PFSK-1 (cell line): ENCODE results near the gene BCKDHB.

Experiments
- FOXP2 ChIP-seq: optimal IDR thresholded peaks from 2 replicates; pipeline ENCODE3; 2011; ENCODE audit warnings: borderline replicate concordance, control low read depth, inconsistent platforms; ENCODE audit not compliant: insufficient read depth; ENCODE audit errors: extremely low read length, extremely low read depth
- POLR2AphosphoS5 ChIP-seq: IDR thresholded peaks from 2 replicates; pipeline ENCODE4 v1.6.1; 2012; ENCODE audit warnings: low read depth, mild to moderate bottlenecking, control low read depth, low read length, moderate library complexity
- SIN3A ChIP-seq: IDR thresholded peaks from 2 replicates; pipeline ENCODE4 v1.6.1; 2012; ENCODE audit warnings: mild to moderate bottlenecking, low read length, moderate library complexity, borderline replicate concordance; ENCODE audit not compliant: insufficient read depth
- TAF1 ChIP-seq: IDR thresholded peaks from 2 replicates; pipeline ENCODE4 v1.6.1; 2012; ENCODE audit warnings: low read length, control low read depth, borderline replicate concordance; ENCODE audit not compliant: insufficient read depth
- TF ChIP-seq, protein P1 (sequence below), 2 experiments: IDR thresholded peaks; 2 replicates each; pipeline versions ENCODE4 v1.6.1 to v1.8.0; 2011 to 2012; ENCODE audit warnings: low read depth in 2 of 2, low read length in 2 of 2, control low read depth in 1 of 2, inconsistent platforms in 1 of 2, mild to moderate bottlenecking in 1 of 2, moderate library complexity in 1 of 2; ENCODE audit not compliant: insufficient read depth in 1 of 2

The BCKDHB gene

DNA sequence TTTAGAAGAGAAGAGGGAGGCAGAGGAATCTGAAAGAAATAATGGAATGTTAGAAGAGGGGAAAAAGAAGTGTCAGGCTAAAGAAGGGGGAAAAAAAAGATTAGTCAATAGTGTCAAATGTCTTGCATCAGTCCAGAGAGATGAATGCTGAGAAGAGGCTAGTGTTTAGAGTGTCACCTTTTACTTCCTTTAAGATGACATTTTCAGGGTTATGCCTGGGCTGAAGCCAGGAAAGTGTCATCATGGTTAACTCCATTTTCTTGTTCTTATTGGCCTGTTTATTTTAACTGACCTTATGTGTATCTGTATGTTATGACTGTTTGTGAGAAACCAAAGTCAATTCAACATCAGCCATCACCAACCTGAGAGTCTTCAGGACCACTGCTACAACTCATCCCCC is 15.0 kb upstream of the BCKDHB start:
- TF ChIP-seq TAF1, result no peak
- no peak for TF ChIP-seq FOXP2
- TF ChIP-seq, protein P1, sequence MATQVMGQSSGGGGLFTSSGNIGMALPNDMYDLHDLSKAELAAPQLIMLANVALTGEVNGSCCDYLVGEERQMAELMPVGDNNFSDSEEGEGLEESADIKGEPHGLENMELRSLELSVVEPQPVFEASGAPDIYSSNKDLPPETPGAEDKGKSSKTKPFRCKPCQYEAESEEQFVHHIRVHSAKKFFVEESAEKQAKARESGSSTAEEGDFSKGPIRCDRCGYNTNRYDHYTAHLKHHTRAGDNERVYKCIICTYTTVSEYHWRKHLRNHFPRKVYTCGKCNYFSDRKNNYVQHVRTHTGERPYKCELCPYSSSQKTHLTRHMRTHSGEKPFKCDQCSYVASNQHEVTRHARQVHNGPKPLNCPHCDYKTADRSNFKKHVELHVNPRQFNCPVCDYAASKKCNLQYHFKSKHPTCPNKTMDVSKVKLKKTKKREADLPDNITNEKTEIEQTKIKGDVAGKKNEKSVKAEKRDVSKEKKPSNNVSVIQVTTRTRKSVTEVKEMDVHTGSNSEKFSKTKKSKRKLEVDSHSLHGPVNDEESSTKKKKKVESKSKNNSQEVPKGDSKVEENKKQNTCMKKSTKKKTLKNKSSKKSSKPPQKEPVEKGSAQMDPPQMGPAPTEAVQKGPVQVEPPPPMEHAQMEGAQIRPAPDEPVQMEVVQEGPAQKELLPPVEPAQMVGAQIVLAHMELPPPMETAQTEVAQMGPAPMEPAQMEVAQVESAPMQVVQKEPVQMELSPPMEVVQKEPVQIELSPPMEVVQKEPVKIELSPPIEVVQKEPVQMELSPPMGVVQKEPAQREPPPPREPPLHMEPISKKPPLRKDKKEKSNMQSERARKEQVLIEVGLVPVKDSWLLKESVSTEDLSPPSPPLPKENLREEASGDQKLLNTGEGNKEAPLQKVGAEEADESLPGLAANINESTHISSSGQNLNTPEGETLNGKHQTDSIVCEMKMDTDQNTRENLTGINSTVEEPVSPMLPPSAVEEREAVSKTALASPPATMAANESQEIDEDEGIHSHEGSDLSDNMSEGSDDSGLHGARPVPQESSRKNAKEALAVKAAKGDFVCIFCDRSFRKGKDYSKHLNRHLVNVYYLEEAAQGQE (IDR thresholded peaks at IDR 0.05; ENCODE audit: insufficient read depth in 1 of 2, low read depth in 2 of 2, low read length in 2 of 2), result no peak
- TF ChIP-seq POLR2AphosphoS5, result no peak

DNA sequence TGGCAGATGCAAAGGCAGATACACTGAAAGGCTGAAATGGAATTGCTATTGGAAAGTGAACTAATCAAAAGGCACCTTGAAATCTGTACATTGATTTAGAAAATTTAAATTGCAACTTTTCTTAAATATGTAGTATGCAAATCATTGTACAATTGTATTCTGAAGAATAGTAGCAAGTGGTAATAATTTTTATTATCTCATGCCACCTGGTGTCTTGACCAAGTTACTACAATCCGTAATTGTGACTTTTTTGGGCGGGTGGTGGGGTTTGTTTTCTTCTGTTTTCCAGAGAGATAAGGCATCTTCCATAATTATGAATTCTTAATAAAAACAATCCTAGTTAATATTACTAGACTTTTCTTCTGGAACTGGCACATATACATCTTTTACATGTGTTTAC is 12.5 kb upstream of the BCKDHB start:
- TF ChIP-seq TAF1, result no peak
- TF ChIP-seq SIN3A, result no peak
- no peak for TF ChIP-seq POLR2AphosphoS5
- no peak for TF ChIP-seq FOXP2
- TF ChIP-seq, protein P1 (IDR thresholded peaks at IDR 0.05; ENCODE audit: insufficient read depth in 1 of 2, low read depth in 2 of 2, low read length in 2 of 2), result no peak

DNA sequence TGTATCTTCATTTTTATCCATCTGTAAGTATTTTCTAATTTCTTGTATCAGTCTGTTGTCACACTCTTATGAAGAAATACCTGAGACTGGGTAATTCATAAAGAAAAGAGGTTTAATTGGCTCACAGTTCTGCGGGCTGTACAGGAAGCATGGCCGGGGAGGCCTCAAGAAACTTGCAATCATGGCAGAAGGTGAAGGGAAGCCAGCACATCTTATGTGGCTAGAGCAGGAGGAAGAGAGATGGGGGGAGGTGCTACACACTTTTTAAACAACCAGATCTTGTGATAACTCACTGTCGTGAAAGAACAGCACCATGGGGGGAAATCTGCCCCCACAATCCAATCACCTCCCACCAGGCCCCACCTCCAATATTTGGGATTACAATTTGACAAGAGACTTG is 10.9 kb upstream of the BCKDHB start:
- TF ChIP-seq, protein P1 (IDR thresholded peaks at IDR 0.05; ENCODE audit: insufficient read depth in 1 of 2, low read depth in 2 of 2, low read length in 2 of 2), result no peak

DNA sequence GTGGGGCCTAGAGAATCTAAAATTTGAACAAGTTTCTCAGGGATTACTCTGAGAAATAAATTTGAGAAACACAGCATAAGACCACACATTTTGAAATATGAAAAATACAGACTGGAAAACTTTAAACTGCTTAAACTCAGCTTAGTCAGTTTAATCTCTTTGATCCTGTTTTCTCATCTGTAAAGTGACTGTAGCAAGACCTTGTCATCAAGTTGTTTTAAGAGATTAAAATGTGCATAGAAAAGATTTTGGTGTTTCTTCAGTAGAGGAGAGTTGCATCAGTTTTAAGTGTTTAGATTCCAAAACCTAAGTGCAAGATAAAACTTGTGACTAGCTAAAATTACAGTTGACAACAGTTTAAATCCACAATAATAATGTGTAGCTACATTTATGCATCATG is 8.1 kb upstream of the BCKDHB start:
- TF ChIP-seq SIN3A (no peak), TAF1 (no peak), FOXP2 (no peak), POLR2AphosphoS5 (no peak)
- TF ChIP-seq, protein P1 (IDR thresholded peaks at IDR 0.05; ENCODE audit: insufficient read depth in 1 of 2, low read depth in 2 of 2, low read length in 2 of 2), result no peak

DNA sequence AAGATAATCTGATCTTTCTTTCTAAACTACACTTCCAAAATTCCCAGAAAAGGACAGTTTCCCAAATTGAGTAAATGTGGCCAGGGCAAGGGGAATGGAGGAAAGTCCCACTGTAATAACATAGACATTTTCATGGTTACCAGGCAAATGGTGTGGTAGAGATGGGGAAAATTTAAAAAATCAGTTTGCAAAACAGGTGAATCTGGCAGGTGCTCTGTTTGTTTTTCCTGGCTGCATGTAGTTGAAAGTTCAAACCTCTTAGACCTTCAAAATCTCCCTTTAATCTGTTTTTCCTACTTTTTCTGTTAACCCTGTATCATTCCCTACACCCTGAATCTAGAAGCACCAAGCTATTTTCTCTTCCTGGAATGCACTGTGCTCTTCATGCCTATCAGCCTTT is 2.0 kb upstream of the BCKDHB start:
- TF ChIP-seq TAF1, result no peak
- no peak for TF ChIP-seq POLR2AphosphoS5
- TF ChIP-seq FOXP2, result no peak
- TF ChIP-seq SIN3A, result no peak
- TF ChIP-seq, protein P1 (IDR thresholded peaks at IDR 0.05; ENCODE audit: insufficient read depth in 1 of 2, low read depth in 2 of 2, low read length in 2 of 2), result no peak
